Smooth muscle cell (in vitro differentiated cells): ENCODE measurements around the gene ARIH2. TPM values are rescaled to one million over a fixed set of nuclear protein-coding genes. Genes with fewer than 3 reads are reported as not detected.

Experiments used
- DNase-seq: peaks from one replicate; lab custom pipeline; 2025; ENCODE audit not compliant: unreplicated experiment; lab: John Stamatoyannopoulos, UW
- H2AFZ ChIP-seq: fragments of 200-600 bp; sonication (generic); 2 replicates; pipeline ENCODE4 v1.6.0; 2016; ENCODE audit warnings: antibody characterized with exemption, low read depth, mild to moderate bottlenecking
- H3F3A ChIP-seq: fragments of 200-600 bp; sonication (generic); 2 replicates; pipeline ENCODE4 v1.6.0; 2017; ENCODE audit warnings: antibody characterized with exemption, low read depth
- H3K27ac ChIP-seq: fragments of 200-600 bp; sonication (generic); 2 replicates; pipeline ENCODE4 v1.5.1; 2016; ENCODE audit warnings: low read depth, mild to moderate bottlenecking
- H3K27me3 ChIP-seq: fragments of 200-600 bp; sonication (generic); 2 replicates; pipeline ENCODE4 v1.6.1; 2016; ENCODE audit warnings: low read depth, mild to moderate bottlenecking
- H3K36me3 ChIP-seq: fragments of 200-600 bp; sonication (generic); 2 replicates; pipeline ENCODE4 v1.5.1; 2016; ENCODE audit warnings: low read depth
- H3K4me1 ChIP-seq: fragments of 200-600 bp; sonication (generic); 2 replicates; pipeline ENCODE4 v1.5.1; 2016; ENCODE audit warnings: low read depth
- H3K4me2 ChIP-seq: fragments of 200-600 bp; sonication (generic); 2 replicates; pipeline ENCODE4 v1.6.0; 2016; ENCODE audit warnings: mild to moderate bottlenecking
- H3K4me3 ChIP-seq: fragments of 200-600 bp; sonication (generic); 2 replicates; pipeline ENCODE4 v1.5.1; 2016; ENCODE audit warnings: mild to moderate bottlenecking
- H3K79me2 ChIP-seq: fragments of 200-600 bp; sonication (generic); 2 replicates; pipeline ENCODE4 v1.6.0; 2016; ENCODE audit warnings: low read depth, mild to moderate bottlenecking
- H3K9ac ChIP-seq: fragments of 200-600 bp; sonication (generic); 2 replicates; pipeline ENCODE4 v1.6.0; 2016; ENCODE audit warnings: low read depth
- H3K9me3 ChIP-seq: fragments of 200-600 bp; sonication (generic); replicated peaks from 2 replicates; pipeline ENCODE4 v1.5.1; 2016; ENCODE audit warnings: low read depth
- H4K20me1 ChIP-seq: fragments of 200-600 bp; sonication (generic); 2 replicates; pipeline ENCODE4 v1.6.0; 2016; ENCODE audit warnings: low read depth
- WGBS: methylation state at CpG from one replicate; pipeline ENCODE4 v1.1.7; 2016; ENCODE audit warnings: low lambda C conversion rate; 5-methylcytosine and 5-hydroxymethylcytosine counted together
- polyA plus RNA-seq: library from polyadenylated mRNA; unstranded; fragments of >200 nt; fragmentation: Nextera tagmentation; extraction: Ambion mirVana; gene quantifications from 2 replicates; pipeline ENCODE4 v1.2.1, GENCODE V29; 2016
- total RNA-seq: library from RNA; depleted of rRNA; stranded (reverse); fragments of >200 nt; gene quantifications from 2 replicates; pipeline ENCODE4 v1.2.3, GENCODE V29; 2014
- TF ChIP-seq, protein P1 (sequence below): fragments of 200-600 bp; sonication (generic); IDR thresholded peaks from 2 replicates; pipeline ENCODE4 v1.5.1; 2017; ENCODE audit warnings: borderline replicate concordance, mild to moderate bottlenecking, antibody characterized with exemption; ENCODE audit not compliant: insufficient read depth, poor library complexity, severe bottlenecking

Gene ARIH2
- total and polyA plus RNA-seq, 2 experiments from 2014 or later: 39.7 to 43.6 TPM

DNA sequence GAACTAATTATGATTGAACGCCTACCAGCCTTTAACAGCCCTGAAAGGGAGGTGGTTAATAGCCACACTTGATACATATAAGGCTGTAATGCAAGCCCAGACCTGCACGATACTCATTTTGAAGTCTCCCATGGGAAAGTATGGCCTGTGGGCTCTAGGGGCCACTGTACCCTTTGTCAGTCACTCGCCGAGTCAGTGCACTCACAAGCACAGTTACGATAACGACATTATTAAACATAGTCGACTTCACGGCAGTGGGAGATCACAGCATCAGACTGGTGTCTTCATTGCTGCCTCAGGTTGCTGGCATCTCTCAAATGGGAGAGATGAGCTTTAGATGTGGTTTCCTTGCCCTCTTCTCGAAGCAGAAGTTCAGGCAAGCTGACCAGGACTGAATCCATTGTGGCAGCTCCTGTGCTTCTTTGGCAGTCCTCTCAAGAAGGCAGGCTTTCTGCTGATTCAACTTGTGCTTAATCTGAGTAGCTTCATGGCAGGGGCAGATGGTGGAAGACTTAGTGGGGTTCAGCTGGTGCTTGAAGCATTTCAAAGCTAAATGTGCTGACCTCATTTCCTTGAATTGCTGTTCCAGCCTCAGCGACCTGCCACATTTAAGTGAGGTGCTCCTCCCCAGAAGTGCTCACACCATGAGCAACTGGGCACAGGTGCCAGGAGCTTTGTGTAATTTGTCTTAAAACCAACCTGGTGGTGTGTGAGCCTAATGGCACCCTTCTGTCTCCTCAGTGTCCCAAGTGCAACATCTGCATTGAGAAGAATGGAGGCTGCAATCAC is 55.6 kb downstream of the ARIH2 start:
- no peak overlapping the region for H3K4me3 ChIP-seq
- 91% methylated on average over 10 of the region's 10 CpGs for WGBS
- no peak overlapping the region for H3K9ac ChIP-seq
- no peak overlapping the region for H2AFZ ChIP-seq
- no peaks in the 10 kb centered on the region for H3K9me3 ChIP-seq
- no peak overlapping the region for H3K4me2 ChIP-seq
- no peaks in the 10 kb centered on the region for H3F3A ChIP-seq
- H3K36me3 ChIP-seq: peaks cover 16% of the 10 kb centered on the region
- DNase-seq: no peak
- H3K27ac ChIP-seq: no peak overlapping the region
- no peaks in the 10 kb centered on the region for H3K27me3 ChIP-seq
- no peaks in the 10 kb centered on the region for H3K4me1 ChIP-seq
- H4K20me1 ChIP-seq: no peaks in the 10 kb centered on the region
- no peaks in the 10 kb centered on the region for H3K79me2 ChIP-seq
- TF ChIP-seq, protein P1, sequence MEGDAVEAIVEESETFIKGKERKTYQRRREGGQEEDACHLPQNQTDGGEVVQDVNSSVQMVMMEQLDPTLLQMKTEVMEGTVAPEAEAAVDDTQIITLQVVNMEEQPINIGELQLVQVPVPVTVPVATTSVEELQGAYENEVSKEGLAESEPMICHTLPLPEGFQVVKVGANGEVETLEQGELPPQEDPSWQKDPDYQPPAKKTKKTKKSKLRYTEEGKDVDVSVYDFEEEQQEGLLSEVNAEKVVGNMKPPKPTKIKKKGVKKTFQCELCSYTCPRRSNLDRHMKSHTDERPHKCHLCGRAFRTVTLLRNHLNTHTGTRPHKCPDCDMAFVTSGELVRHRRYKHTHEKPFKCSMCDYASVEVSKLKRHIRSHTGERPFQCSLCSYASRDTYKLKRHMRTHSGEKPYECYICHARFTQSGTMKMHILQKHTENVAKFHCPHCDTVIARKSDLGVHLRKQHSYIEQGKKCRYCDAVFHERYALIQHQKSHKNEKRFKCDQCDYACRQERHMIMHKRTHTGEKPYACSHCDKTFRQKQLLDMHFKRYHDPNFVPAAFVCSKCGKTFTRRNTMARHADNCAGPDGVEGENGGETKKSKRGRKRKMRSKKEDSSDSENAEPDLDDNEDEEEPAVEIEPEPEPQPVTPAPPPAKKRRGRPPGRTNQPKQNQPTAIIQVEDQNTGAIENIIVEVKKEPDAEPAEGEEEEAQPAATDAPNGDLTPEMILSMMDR: no peak

DNA sequence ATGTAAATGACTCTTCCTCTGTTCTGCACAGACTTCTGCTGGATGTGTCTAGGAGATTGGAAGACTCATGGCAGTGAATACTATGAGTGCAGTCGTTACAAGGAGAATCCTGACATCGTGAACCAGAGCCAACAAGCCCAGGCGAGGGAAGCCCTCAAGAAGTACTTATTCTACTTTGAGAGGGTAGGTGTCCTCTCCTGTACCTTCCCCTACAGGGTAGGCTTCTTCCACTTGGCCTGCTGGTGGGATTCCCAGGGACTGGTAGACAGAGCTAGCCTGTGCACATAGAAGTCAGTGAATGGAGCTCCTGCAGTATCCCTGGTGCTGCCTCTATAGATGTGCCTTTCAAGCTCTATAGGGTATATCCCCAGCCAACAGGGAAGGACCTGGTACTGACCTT is 60.8 kb downstream of the ARIH2 start:
- no peak overlapping the region for H3K4me3 ChIP-seq
- H3K9me3 ChIP-seq: no peaks in the 10 kb centered on the region
- H2AFZ ChIP-seq: no peak overlapping the region
- H3K4me1 ChIP-seq: no peaks in the 10 kb centered on the region
- H3K4me2 ChIP-seq: no peak overlapping the region
- 96% methylated on average over 3 of the region's 3 CpGs for WGBS
- H3F3A ChIP-seq: no peaks in the 10 kb centered on the region
- TF ChIP-seq, protein P1: no peak
- no peaks in the 10 kb centered on the region for H3K79me2 ChIP-seq
- no peak overlapping the region for H3K27ac ChIP-seq
- no peak for DNase-seq
- no peaks in the 10 kb centered on the region for H3K27me3 ChIP-seq
- H4K20me1 ChIP-seq: no peaks in the 10 kb centered on the region
- H3K9ac ChIP-seq: no peak overlapping the region
- H3K36me3 ChIP-seq: no peaks in the 10 kb centered on the region

DNA sequence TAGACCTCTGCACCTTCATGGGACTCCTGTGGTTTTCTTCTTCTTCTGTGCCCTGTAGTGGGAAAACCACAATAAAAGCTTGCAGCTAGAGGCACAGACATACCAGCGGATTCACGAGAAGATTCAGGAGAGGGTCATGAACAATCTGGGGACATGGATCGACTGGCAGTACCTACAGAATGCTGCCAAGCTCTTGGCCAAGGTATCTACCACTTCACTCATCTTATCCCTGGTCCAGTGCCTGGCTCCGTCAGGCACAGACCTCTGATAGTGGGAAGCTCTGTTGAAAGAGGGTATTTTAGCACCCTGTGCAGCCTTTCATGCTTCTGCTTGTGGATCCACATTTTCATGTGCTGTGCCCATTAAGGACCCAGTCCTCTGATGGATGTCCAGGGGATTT is 61.7 kb downstream of the ARIH2 start:
- no peaks in the 10 kb centered on the region for H3K27me3 ChIP-seq
- WGBS: 96% methylated on average over 4 of the region's 4 CpGs
- H3F3A ChIP-seq: no peaks in the 10 kb centered on the region
- TF ChIP-seq, protein P1: no peak
- no peaks in the 10 kb centered on the region for H4K20me1 ChIP-seq
- DNase-seq: no peak
- no peaks in the 10 kb centered on the region for H3K9me3 ChIP-seq
- no peak overlapping the region for H3K9ac ChIP-seq
- H3K4me1 ChIP-seq: no peaks in the 10 kb centered on the region
- H3K4me2 ChIP-seq: no peak overlapping the region
- H3K79me2 ChIP-seq: no peaks in the 10 kb centered on the region
- no peaks in the 10 kb centered on the region for H3K36me3 ChIP-seq
- H2AFZ ChIP-seq: no peak overlapping the region
- no peak overlapping the region for H3K27ac ChIP-seq
- H3K4me3 ChIP-seq: no peak overlapping the region

DNA sequence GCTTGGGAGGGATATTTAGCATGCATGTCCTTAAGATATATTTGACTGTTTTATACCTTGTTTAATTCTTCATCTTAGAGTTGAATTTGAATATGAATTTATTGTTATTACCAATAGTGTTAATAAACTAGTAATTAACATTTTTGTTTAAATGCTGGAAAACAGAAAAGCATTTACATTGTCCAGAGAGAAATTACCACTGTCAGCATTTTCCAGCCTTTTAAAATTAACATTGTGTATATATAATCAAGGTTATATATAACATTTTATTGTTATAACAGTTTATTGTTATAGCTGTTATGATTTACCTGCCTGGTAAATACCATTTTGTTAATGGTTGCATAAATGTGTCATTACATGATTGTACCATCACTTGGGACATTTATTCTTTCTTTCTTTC is 63.4 kb downstream of the ARIH2 start:
- TF ChIP-seq, protein P1: no peak
- Histone ChIP-seq H3K36me3 (no peaks in the 10 kb centered on the region), H3K4me2 (no peak overlapping the region), H3K79me2 (no peaks in the 10 kb centered on the region), H4K20me1 (no peaks in the 10 kb centered on the region), H3K4me1 (no peaks in the 10 kb centered on the region), H2AFZ (no peak overlapping the region), H3K9ac (no peak overlapping the region), H3K27me3 (no peaks in the 10 kb centered on the region), H3K9me3 (no peaks in the 10 kb centered on the region), H3F3A (no peaks in the 10 kb centered on the region), H3K4me3 (no peak overlapping the region), H3K27ac (no peak overlapping the region)
- DNase-seq: no peak
